NCI-H748 treated with DMSO at 0.1 percent for 48 hours (cell line): ENCODE measurements around the gene CRYBG1.
"Not testable (repeated sequence)": the region's sequence is repeated elsewhere in the genome, so short reads cannot be mapped to it uniquely, and the experiment has no call there.

Experiments
- DNase-seq: peaks from one replicate; lab custom pipeline; 2025; lab: John Stamatoyannopoulos, UW

The CRYBG1 gene

DNA sequence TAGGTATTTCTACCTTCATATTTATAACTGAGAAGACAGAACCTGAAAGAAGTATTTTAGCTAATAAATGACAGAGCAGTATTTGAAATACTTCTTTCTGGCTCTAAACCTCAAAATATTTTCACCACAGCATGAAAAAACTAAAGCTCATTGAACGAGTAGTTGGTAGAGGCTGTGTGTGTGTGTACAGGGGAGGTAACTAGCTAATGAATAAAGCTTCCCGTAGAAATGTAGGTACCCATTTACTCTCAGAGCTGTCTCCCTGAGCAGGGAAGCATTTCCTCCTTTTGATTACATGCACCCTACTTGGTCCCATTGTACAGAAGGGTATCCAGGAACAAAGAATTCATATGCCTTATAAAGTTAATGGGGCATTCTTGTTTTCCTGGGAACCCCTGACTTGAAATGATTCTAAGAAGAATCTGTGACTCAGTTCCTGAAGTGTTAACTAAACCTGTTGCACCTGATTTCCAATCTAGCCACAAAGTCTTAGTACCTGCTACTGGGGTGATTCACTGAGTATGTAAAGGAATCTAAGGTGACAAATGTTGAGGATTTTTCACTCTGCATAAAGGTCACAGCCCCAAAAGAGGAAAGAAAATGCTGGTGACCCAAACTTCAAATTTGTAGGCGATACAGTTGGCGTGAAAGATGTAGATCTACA lies 12.5 kb downstream of the CRYBG1 start:
- no peak for DNase-seq

DNA sequence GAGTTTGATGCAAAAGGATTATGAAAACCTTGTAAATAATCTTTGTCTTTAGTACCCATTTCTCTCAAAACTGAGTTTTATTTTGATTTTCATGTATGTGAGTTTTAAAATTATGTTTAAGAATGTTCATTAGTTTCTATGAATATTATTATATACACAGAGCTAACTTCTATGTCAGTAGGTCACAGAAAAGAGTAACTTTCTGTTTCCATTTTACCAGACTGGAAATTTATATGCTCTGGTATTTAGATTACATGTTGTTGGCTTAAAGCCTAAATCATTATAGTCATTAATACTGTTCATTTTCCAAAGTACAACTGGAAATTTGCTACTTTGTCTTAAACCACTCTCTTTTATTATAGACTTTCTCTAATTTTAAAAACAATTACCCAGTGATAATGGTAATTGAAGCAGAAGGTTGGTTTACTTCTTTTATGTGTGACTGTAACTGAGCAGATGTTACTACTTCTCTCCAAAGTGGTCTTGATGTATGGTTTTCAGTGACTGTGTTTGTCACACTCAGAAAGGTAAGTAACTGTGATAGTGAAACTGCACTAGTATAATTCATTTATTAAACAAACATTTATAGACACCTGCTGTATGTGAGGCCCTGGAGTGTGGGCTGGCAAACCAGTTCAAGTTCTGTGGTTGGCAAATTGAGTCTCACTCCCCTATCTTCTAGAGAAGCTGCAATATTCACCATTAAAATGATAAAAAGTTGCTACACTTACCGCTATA lies 13.2 kb downstream of the CRYBG1 start:
- DNase-seq = no peak

DNA sequence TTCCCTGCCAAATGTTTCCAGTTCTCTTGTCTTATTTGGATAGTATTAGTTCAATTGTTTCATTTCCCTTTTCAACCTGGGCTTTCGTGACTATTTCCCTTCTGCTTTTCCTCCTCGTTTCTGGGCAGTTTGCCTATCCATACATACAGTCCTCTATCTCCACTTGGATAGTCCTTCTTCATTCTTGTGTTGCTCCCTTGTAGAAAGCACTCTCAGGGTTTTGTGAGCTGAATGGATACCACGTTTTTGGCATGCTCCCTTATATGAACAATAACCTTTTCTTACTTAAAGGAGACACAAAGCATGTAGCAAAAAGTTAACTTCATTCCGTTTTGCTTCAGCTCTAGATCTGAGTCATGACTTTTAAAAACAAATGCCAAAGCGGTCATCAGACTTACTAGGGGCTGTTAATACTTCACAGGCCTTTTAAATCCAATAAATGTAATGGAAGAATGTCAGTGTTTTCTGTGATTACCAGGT lies 16.6 kb downstream of the CRYBG1 start:
- no peak for DNase-seq

DNA sequence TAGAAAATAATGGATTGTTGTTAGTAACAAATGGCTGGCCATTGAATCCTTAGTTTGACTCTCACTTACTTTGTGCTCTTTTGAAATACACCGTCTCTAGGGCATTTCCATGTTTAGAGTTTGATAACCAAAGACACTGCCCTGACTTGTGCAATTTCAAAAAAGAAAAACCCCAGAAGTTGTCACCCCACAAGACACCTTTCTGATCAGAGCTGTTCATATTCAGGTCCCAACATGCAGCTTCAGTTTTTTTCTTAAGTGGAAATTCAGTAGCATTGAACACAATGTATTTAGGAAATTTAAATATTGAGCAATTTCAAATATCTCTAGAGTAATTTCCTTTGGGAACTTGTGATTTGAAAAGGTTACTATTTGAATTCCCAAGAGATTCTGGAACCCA lies 19.4 kb downstream of the CRYBG1 start:
- DNase-seq = no peak

DNA sequence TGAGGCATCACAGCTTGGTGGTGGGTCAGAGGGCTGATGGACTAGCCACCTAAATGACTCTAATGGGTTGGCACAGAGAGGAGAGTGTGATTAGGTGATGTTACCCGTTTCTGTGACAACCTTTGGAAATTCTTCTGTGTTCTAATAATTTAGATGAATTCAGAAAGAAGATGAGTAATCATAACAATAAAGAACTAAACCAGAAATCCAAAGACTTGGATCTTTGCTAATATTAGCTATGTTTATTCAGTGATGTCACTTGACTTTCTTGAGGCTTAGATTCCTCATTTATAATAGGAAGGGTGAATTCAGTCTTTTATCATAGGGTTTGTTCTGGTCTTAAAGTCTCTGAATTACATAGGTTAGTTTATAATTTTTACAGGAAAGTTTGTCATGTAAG lies 19.9 kb downstream of the CRYBG1 start:
- no peak for DNase-seq

DNA sequence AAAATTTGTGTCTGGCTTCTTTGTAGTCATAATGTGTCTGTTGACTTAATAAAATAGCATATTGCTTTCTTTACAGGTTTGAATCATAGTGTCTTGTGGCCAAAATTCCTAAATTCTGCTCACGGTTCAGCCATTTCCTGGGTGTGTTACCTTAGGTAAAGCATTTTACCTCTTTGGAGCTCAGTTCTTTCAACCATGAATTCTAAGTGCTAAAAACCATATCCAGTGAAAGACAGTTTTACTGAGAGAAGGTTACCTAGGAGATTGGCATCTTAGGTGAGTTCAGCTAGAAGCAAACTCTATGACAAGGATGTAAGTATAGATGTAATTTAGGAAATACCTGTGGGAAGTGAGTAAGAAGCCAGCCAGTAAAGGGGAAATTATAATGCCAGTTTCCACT lies 20.7 kb downstream of the CRYBG1 start:
- DNase-seq = no peak

DNA sequence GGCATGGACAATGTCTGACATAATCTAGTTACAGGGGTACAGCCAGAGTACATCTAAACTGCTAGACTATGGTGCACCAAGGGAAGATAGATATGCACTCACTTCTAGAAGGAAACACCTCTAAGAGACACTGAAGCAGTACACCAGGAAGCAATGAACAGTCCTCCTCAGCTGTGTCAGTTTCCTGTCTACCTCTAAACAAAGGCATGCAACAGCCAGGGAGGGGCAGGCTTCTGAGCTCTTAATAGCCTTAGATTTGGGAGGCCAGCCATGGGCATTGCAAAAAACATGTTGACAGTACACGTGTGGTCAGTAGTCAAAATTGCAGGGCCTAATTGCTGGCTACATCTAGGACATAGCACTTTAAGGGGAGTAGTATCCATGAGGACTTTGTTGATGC lies 21.4 kb downstream of the CRYBG1 start:
- DNase-seq = no peak

DNA sequence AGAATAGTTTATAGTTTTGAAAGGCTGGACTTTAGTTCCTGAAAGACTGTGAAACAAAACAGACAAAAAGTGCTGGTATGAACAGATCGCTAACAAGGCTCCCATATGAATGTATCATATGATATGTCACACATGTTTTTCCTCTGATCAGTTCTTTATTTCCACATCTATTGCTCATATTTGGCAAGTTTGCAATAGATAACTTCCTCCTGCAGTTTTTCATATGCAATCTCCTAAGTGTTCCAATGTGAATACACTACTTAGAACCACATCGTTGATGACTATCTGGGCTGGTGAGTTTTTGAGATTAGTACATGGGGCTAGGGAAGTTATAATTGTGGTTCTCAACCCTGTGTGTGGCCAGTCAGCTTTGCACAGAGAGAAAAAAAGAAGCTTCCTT lies 23.1 kb downstream of the CRYBG1 start:
- no peak for DNase-seq

DNA sequence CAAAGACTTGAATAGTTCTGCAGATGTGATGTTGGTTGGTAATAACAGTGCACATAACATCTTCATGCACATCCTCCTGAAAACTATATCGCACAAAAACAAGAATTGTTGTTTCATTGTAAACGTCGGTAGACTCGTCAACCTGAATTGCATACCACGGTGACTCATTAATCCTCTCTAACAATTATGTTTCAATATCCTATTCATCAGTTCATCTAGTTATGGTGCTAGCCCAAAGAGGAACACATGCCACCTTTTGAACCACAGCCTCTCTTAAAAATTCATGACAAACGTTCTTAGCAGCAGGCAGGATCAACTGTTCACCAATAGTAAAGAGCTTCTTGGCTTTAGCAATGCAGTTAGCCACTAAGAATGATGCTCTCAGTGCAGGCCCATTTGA lies 25.0 kb downstream of the CRYBG1 start:
- no peak for DNase-seq

DNA sequence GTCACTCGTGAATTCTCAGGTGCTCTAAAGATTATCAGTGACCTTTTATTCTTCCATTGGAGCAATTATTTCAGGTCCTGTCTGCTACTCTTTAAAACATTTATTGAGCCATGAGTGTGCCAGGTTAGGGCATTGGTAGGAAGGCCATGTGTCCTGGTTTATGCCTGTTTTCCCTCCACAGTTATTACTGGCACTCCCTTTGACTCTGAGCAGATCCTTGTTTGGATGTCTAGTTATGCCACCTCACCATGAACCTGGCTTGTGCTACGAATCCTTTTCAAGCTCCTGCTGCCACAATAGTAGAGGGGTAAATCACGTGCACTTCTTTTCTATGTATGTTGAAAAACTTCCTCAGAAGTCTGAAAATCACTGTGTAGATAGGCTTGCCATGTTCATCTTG lies 27.4 kb downstream of the CRYBG1 start:
- no peak for DNase-seq

DNA sequence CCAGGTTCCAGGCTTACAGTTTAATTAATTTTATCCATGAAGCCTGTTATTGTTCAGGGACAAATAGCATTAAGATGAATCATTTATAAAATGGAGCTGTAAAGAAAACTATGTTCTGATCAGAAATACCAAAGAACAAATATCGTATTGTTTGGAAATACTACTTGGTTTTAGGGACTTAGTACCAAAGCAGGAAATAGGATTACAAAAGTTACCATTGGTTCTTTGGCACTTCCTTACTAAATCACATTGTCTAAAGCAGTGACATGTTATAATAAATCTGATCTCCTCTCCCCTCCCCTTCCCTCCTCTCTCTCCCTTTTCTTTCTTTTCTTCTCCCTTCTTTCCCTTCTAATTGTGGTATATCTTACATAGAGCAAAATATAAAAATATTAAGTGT lies 29.6 kb downstream of the CRYBG1 start:
- DNase-seq = no peak

DNA sequence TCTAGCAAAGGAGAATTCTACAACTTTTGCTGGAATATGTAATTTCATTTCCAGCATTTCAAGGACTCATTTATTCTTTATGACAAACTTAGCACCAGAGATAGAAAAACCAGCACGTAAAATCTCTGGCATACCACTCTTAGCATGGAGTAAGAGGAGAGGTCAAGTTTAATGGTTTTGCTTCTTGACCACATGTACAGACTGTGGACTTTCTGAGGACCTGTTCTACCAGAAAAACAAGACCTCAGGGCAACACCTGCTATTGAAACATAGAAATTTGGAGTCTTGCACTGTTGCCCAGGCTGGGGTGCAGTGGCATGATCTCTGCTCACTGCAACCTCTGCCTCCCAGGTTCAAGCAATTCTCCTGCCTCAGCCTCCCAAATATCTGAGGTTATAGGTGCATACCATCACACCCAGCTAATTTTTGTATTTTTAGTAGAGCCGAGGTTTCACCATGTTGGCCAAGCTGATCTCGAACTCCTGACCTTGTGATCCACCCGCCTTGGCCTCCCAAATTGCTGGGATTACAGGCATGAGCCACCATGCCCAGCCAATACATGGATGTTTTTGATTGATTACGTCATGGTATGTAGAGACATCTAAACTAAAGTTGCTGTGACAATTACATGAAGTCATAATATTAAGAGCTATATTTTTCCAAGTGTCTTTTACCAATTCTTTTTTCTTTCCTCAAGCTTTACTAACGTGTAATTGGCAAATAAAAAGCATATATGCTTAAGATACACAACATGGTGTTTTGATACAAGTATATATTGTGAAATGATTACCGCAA lies 36.1 kb downstream of the CRYBG1 start:
- DNase-seq = no peak

DNA sequence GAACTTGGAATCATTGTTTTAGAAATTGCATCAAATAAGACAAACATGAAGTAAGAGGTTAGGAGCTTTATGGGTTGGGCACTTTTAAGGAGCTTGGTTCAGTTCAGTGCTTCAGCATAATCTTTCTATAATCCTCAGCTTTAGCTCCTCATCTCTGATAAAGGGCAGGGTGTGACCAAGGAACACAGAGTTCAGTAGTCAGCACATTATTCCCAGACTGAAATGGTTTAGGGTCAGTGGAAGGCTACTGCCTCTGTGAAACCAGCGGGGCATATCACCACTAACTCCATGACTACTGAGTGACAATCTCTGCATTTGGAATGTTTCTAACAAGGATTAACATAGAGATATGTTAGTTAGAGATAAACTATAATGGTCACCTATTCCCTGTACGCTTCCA lies 36.9 kb downstream of the CRYBG1 start:
- DNase-seq = no peak

DNA sequence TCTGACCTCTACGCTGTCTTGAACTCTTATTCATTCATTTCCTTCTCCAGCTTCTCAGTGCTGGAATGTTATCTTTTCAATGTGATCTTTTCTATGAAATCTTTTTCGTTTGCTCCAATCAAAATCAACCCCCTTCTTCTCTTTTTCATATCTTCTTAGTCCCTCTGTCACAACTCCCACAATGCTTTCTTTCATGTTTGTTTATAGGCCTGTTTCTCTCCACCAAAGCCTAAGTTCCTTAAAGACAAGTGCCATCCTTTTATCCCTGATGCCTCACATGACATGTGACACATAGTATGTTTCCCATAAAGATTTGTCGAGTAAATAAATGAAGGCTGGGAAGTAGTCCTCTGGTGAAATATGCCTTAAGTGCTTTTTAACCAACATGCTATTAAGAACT lies 38.1 kb downstream of the CRYBG1 start:
- DNase-seq = no peak

DNA sequence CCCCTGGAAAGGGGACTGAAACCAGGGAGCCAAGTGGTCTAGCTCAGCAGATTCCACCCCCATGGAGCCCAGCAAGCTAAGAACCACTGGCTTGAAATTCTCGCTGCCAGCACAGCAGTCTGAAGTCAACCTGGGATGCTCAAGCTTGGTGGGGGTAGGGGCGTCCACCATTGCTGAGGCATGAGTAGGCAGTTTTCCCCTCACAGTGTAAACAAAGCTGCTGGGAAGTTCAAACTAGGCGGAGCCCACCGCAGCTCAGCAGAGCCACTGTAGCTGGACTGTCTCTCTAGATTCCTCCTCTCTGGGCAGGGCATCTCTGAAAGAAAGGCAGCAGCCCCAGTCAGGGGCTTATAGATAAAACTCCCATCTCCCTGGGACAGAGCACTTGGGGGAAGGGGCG lies 44.5 kb downstream of the CRYBG1 start:
- DNase-seq = not testable (repeated sequence)

DNA sequence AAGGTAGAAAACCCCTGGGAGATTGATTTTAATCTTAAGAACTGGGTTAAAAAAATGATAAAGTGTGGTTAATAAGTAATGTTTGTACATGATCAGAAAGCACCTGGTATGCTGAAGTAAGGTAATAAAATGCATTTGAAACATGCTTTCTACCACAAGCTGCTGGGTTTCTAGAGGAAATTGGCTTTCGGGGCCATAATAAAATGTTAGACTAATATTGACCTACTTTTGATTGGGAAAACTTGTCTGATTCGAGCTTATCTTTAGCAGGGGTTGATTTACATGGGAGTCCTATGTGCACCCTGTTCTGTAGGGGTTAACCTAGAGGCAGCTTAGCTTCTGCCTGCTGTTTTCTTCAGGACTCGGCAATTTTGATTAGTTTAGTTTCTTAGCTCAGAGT lies 50.5 kb downstream of the CRYBG1 start:
- no peak for DNase-seq

DNA sequence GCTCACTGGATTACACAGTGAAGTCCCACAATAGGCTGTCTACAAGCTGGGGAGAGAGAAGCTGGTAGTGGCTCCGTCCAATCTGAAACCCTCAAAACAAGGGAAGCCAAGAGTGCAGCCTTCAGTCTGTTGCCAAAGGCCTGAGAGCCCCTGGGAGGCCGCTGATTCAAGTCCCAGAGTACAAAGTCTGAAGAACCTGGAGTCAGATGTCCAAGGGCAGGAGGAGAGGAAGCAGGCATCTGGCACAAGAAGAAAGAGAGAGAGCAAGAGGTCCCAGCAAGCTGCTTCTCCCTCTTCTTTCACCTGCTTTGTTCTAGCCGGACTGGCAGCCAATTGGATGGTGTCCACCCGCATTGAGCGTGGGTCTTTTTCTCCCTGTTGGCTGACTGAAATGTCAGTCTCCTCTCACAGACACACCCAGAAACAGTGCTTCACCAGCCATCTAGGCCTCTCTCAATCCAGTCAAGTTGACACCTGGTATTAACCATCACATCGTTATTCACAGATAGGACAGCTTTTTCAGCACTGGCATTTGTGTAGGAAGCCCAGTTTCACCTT lies 51.2 kb downstream of the CRYBG1 start:
- DNase-seq = no peak

DNA sequence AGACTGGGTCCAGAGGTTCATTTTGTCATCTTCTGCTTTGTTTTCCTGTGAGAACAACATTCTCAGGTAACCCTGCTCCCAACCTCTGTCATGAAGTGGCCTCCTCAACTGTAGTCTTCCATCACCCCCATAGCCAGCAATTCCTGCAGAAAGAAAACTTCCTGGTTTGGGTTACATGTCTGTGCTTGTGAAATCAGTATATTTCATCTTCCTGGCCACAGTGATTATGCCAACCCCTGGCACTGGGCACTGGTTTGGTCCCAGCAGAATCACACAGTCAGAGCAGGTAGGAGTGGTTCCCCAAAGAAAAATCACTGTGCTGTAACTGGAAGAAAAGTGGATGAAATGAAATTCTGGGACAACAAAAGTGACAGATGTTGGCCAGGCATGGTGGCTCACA lies 52.5 kb downstream of the CRYBG1 start:
- DNase-seq = no peak

DNA sequence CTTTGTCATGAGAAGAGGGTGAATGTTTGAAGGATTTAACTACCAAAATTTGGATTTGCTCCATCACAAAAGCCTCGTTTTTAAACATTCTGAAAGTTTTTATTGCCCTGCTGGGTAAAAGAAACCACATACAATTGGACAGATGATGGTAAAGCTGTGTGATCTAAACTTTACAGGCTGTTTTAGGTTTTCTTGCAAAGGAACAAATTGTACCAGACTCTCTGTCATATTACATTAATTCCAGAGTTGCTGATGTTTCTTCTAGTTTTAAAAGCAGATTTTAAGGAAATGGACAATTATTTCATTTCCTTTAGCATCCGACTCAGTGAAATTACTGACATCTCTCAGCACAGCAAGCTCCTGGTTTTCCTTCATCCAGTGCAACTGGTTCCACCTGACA lies 53.2 kb downstream of the CRYBG1 start:
- no peak for DNase-seq

DNA sequence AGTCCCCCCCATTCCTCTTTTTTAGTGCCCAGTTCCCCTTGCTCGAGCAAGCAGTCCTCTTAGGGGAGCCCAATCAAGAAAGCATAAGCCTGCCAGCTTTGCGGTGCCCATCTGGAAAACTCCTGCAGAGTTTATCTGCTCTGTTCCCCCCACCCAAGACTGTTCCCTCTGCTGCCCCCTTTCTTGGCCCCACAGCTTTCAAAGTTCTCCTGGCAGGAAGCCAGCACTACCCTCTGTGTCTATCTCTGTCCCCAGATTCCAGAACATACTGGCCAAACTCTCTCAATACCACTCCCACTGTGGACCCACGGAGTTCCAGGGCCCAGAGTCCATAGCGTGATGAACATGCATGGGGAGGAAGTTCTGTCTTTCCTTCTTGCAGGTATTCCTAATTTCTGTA lies 55.4 kb downstream of the CRYBG1 start:
- DNase-seq = no peak

DNA sequence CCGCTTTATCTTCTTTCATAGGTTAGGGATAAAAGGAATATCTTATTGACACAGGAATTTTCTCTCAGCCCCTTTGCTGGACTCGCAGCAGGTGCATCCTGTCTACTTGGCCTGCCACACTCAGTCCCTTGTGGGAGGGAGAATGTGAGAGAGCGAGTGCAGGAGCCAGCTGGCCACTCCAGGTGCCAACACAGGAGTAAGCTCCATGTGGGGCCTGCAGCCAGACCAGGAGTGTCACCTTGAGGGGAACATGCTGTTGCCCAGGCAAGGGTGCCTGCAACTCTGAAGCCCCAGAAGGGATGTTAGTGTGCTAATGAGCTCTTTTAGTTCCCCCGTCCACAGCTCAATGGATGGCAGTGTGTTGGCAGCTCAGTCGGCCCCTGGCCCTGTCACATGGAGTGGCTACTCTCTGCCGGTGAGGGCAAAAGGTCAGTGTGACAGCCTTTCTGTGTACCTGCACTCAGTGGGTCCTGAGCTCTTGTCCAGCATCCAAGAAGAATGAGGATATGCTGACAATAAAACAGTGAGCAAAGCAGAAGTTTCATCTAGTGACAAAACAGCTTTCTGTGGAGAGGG lies 57.1 kb downstream of the CRYBG1 start:
- DNase-seq = no peak

DNA sequence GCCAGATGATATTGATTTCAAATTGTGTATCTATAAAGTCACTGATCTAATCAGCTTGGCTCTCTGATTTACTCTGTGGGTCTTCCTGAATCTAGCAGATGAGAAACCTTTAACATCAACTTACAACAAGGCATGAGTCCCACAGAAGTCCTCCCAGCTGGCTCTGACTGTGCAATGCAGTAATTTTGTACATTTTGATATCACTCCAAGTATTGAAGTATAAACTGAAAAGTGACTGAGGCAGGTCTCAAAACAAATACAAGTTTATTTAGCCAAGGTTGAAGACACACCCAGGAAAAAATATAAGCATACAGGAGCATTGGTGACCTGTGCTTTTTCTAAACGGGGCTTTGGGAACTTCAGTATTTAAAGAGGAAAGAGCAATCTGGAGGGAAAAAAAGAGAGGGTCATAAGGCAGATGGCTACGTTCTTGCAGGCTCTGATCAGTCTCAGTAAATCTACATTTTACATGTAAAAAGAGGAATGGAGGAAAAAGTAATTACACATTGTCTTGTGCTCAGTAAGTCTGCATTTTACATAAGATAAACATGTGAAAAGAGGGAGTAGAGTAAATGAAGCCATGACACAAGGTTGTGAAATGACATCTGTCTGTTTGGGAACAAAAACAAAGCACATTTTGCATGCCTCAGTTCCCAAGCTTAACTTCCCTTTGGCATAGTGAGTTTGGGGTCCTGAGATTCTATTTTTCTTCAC lies 59.5 kb downstream of the CRYBG1 start:
- DNase-seq = no peak
